CD14-positive monocyte (primary cell): Measurements from ENCODE around the gene PI4K2A. TPM values are rescaled to one million over a fixed set of nuclear protein-coding genes. Genes with fewer than 3 reads are reported as not detected.

ENCODE experiments used
- DNase-seq, 3 donors: peaks; one replicate each; pipeline ENCODE4 v3.0.0-alpha.2; 2011 to 2022
- H2AFZ ChIP-seq: 2 replicates; pipeline ENCODE4 v1.6.0; 2012; ENCODE audit warnings: mild to moderate bottlenecking, low read depth, low read length, inconsistent platforms; ENCODE audit not compliant: insufficient read depth, poor library complexity, severe bottlenecking
- H3K27ac ChIP-seq, 2 donors: 1 replicate in 1 of 2; 2 replicates in 1 of 2; pipeline ENCODE4 v1.5.1; 2012 to 2013; ENCODE audit warnings: low read length in 2 of 2, control low read depth in 1 of 2, inconsistent platforms in 1 of 2, low read depth in 1 of 2, mild to moderate bottlenecking in 1 of 2
- H3K27me3 ChIP-seq, 2 donors: one replicate each; pipeline versions ENCODE4 v1.6.0 to v1.6.1; 2011 to 2013; ENCODE audit warnings: low read length in 2 of 2; ENCODE audit not compliant: control insufficient read depth in 2 of 2, insufficient read depth in 2 of 2
- H3K36me3 ChIP-seq, 2 donors: replicated peaks in 1 of 2; 1 replicate in 1 of 2; 2 replicates in 1 of 2; pipeline versions ENCODE4 v1.5.1 to v1.6.1; 2012 to 2013; ENCODE audit warnings: low read length in 2 of 2, control low read depth in 1 of 2, inconsistent platforms in 1 of 2, mild to moderate bottlenecking in 1 of 2; ENCODE audit not compliant: insufficient read depth in 2 of 2, control insufficient read depth in 1 of 2
- H3K4me1 ChIP-seq, 2 donors: 1 replicate in 1 of 2; 2 replicates in 1 of 2; pipeline versions ENCODE4 v1.5.1 to v1.6.1; 2012 to 2013; ENCODE audit warnings: low read length in 2 of 2, control low read depth in 1 of 2, inconsistent platforms in 1 of 2, mild to moderate bottlenecking in 1 of 2, moderate library complexity in 1 of 2; ENCODE audit not compliant: insufficient read depth in 2 of 2, control insufficient read depth in 1 of 2
- H3K4me2 ChIP-seq: replicated peaks from 2 replicates; pipeline ENCODE3; 2012; ENCODE audit warnings: low read length, moderate library complexity, mild to moderate bottlenecking; ENCODE audit not compliant: poor library complexity, severe bottlenecking; ENCODE audit errors: extremely low read depth
- H3K4me3 ChIP-seq, 3 experiments: fragments of 200-600 bp in 1 of 3; sonication (generic) in 1 of 3; replicated peaks in 1 of 3; 1 replicate in 2 of 3; 2 replicates in 1 of 3; pipeline ENCODE4 v1.5.1; 2011 to 2013; ENCODE audit warnings: low read length in 3 of 3, mild to moderate bottlenecking in 3 of 3, control low read depth in 2 of 3, low read depth in 2 of 3, inconsistent platforms in 1 of 3, moderate library complexity in 1 of 3
- H3K79me2 ChIP-seq: 2 replicates; pipeline ENCODE4 v1.6.0; 2012; ENCODE audit warnings: mild to moderate bottlenecking, control low read depth, inconsistent platforms, low read length, moderate library complexity; ENCODE audit not compliant: insufficient read depth
- H3K9ac ChIP-seq: 2 replicates; pipeline ENCODE4 v1.6.0; 2017; ENCODE audit warnings: low read length, mild to moderate bottlenecking; ENCODE audit not compliant: insufficient read depth, poor library complexity, severe bottlenecking
- H3K9me3 ChIP-seq, 2 donors: replicated peaks in 1 of 2; 1 replicate in 1 of 2; 2 replicates in 1 of 2; pipeline versions ENCODE4 v1.5.1 to v1.6.1; 2012 to 2013; ENCODE audit warnings: low read length in 2 of 2, control low read depth in 1 of 2; ENCODE audit not compliant: control insufficient read depth in 1 of 2, insufficient read depth in 1 of 2
- H4K20me1 ChIP-seq: 2 replicates; pipeline ENCODE4 v1.6.0; 2012; ENCODE audit warnings: mild to moderate bottlenecking, low read length, control low read depth, moderate library complexity; ENCODE audit not compliant: insufficient read depth
- H3K27ac Mint-ChIP-seq, 7 donors: one replicate each; pipeline ENCODE4 v1.8.0; 2020; ENCODE audit warnings: mild to moderate bottlenecking in 7 of 7, mixed read lengths in 7 of 7, moderate library complexity in 6 of 7, inconsistent platforms in 2 of 7
- H3K27me3 Mint-ChIP-seq, 3 donors: one replicate each; pipeline ENCODE4 v1.8.0; 2021 to 2022; ENCODE audit warnings: low read depth in 3 of 3, mild to moderate bottlenecking in 3 of 3, mixed read lengths in 3 of 3, moderate library complexity in 3 of 3, inconsistent platforms in 1 of 3
- H3K36me3 Mint-ChIP-seq, 2 donors: one replicate each; pipeline ENCODE4 v1.8.0; 2020; ENCODE audit warnings: mixed read lengths in 2 of 2, inconsistent platforms in 1 of 2, mild to moderate bottlenecking in 1 of 2
- H3K4me1 Mint-ChIP-seq: one replicate; pipeline ENCODE4 v1.8.0; 2020; ENCODE audit warnings: mild to moderate bottlenecking, mixed read lengths
- H3K4me3 Mint-ChIP-seq, 2 donors: one replicate each; pipeline ENCODE4 v1.8.0; 2020; ENCODE audit warnings: mild to moderate bottlenecking in 2 of 2, mixed read lengths in 2 of 2, moderate library complexity in 1 of 2
- H3K9me3 Mint-ChIP-seq, 7 donors: one replicate each; pipeline ENCODE4 v1.8.0; 2020 to 2022; ENCODE audit warnings: mixed read lengths in 7 of 7, mild to moderate bottlenecking in 6 of 7, moderate library complexity in 6 of 7, inconsistent platforms in 2 of 7
- WGBS: methylation state at CpG from one replicate; pipeline ENCODE4 v1.1.5; 2013; ENCODE audit warnings: missing lambda C conversion rate; ENCODE audit not compliant: insufficient coverage; 5-methylcytosine and 5-hydroxymethylcytosine counted together
- intact Hi-C, 2 donors: fragments of 100-400 bp; cut with micrococcal nuclease; formaldehyde crosslinking; loops; one replicate each; pipeline versions ENCODE4 v1.15.0 to v1.15.1; 2023
- polyA plus RNA-seq, 3 donors: library from polyadenylated mRNA; depleted of rRNA in 1 of 3; unstranded in 2 of 3; stranded (reverse) in 1 of 3; fragments of 300-500 nt in 2 of 3; fragments of >200 nt in 1 of 3; fragmentation: Illumina TruSeq in 2 of 3; gene quantifications; 1 replicate in 2 of 3; 2 replicates in 1 of 3; pipeline ENCODE4 v1.2.3, GENCODE V29; 2012 to 2021
- TF ChIP-seq, protein P1 (sequence below): fragments of 200-600 bp; IDR thresholded peaks from one replicate; pipeline ENCODE4 v1.8.0; 2022; ENCODE audit warnings: antibody characterized with exemption, mild to moderate bottlenecking

PI4K2A gene
- polyA plus RNA-seq, 3 donors = 5.8 to 16.4 (median 6.7) TPM

DNA sequence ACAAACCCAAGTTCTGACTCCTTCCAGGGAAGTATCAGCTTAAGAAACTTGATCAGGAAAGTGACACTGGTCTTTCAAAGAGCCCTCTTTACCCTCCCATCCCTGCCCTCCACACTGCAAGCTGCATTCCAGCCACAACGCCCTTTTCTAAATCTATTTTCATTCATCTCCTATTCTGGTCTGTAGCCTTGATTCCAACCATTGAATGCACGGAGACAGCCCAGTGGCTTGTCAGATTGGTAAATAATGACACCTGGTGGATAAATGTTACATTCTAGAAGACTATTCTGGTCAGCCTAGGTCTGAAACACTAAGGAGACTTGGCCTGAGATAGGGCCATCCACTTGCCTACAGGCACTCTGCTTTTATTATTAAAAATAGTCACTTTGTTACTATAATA lies 28.1 kb upstream of the PI4K2A start:
- Mint-ChIP-seq H3K27ac (no peak overlapping the region), H3K27me3 (peaks cover 0 to 2% (median 2%) of the 10 kb centered on the region in 3 donors), H3K4me3 (no peak overlapping the region), H3K4me1 (no peaks in the 10 kb centered on the region), H3K9me3 (no peaks in the 10 kb centered on the region), H3K36me3 (no peaks in the 10 kb centered on the region)
- H3K79me2 ChIP-seq = no peaks in the 10 kb centered on the region
- no peak overlapping the region for H3K4me3 ChIP-seq
- no peak overlapping the region for H3K27ac ChIP-seq
- no peaks in the 10 kb centered on the region for H3K9me3 ChIP-seq
- no peak overlapping the region for H3K4me2 ChIP-seq
- DNase-seq = no peak
- H3K9ac ChIP-seq = no peak overlapping the region
- 44% methylated on average over 1 of the region's 2 CpGs for WGBS
- no peaks in the 10 kb centered on the region for H4K20me1 ChIP-seq
- H3K36me3 ChIP-seq = no peaks in the 10 kb centered on the region
- TF ChIP-seq, protein P1, sequence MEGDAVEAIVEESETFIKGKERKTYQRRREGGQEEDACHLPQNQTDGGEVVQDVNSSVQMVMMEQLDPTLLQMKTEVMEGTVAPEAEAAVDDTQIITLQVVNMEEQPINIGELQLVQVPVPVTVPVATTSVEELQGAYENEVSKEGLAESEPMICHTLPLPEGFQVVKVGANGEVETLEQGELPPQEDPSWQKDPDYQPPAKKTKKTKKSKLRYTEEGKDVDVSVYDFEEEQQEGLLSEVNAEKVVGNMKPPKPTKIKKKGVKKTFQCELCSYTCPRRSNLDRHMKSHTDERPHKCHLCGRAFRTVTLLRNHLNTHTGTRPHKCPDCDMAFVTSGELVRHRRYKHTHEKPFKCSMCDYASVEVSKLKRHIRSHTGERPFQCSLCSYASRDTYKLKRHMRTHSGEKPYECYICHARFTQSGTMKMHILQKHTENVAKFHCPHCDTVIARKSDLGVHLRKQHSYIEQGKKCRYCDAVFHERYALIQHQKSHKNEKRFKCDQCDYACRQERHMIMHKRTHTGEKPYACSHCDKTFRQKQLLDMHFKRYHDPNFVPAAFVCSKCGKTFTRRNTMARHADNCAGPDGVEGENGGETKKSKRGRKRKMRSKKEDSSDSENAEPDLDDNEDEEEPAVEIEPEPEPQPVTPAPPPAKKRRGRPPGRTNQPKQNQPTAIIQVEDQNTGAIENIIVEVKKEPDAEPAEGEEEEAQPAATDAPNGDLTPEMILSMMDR = peak; percentile 11
- intact Hi-C loops = no loop called here
- H2AFZ ChIP-seq = no peak overlapping the region
- no peaks in the 10 kb centered on the region for H3K27me3 ChIP-seq
- H3K4me1 ChIP-seq = no peaks in the 10 kb centered on the region

DNA sequence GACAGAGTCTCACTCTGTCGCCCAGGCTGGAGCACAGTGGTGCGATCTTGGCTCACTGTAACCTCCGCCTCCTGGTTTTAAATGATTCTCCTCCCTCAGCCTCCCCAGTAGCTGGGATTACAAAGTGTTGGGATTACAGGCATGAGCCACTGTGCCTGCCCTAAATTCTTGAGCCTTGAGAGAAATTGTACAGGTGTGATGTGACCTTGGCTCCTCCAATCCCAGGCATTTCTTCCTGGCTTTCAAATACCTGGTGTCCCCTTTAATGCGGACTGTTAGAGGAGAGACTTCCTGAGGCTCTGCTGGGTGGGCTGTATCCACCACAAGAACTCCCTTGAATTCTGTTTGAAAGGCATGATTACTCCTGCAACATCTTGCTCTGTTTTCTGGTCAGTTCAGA lies 22.2 kb upstream of the PI4K2A start:
- TF ChIP-seq, protein P1 = no peak
- H2AFZ ChIP-seq = no peak overlapping the region
- intact Hi-C loops = no loop called here
- H3K9ac ChIP-seq = no peak overlapping the region
- H3K9me3 Mint-ChIP-seq = peaks cover 0 to 1% (median 0%) of the 10 kb centered on the region in 7 donors
- H3K4me2 ChIP-seq = no peak overlapping the region
- no CpG with 5 or more reads among the region's 4 CpGs for WGBS
- H3K36me3 ChIP-seq = no peaks in the 10 kb centered on the region
- H3K9me3 ChIP-seq = no peaks in the 10 kb centered on the region
- H3K4me1 ChIP-seq = no peaks in the 10 kb centered on the region
- no peak overlapping the region for H3K4me3 Mint-ChIP-seq
- H3K4me1 Mint-ChIP-seq = no peaks in the 10 kb centered on the region
- H3K79me2 ChIP-seq = no peaks in the 10 kb centered on the region
- H3K27me3 ChIP-seq = no peaks in the 10 kb centered on the region
- DNase-seq = no peak
- no peaks in the 10 kb centered on the region for H4K20me1 ChIP-seq
- H3K36me3 Mint-ChIP-seq = no peaks in the 10 kb centered on the region
- peaks cover 0 to 3% (median 2%) of the 10 kb centered on the region in 3 donors for H3K27me3 Mint-ChIP-seq
- no peak overlapping the region for H3K27ac ChIP-seq
- no peak overlapping the region for H3K27ac Mint-ChIP-seq
- no peak overlapping the region for H3K4me3 ChIP-seq
